T47D (cell line): ENCODE data around the gene TTC39C.
"Not testable (repeated sequence)": the region's sequence is repeated elsewhere in the genome, so short reads cannot be mapped to it uniquely, and the experiment has no call there.

ENCODE experiments used
- DNase-seq, 2 experiments: peaks; one replicate each; pipeline versions ENCODE4 v3.0.0 to v3.0.0-alpha.2; 2011 to 2012; ENCODE audit warnings: low read depth in 1 of 2, low spot score in 1 of 2
- JUND ChIP-seq: IDR thresholded peaks from 2 replicates; pipeline ENCODE4 v1.6.1; 2012; ENCODE audit warnings: low read depth
- in situ Hi-C: cut with HindIII; loops from 2 replicates; pipeline ENCODE4 v1.10.0; 2016; ENCODE audit warnings: low sequenced_read_pairs, low pct_unique_long_range_greater_than_20kb

The TTC39C gene

GRCh38 chr18:24127735-24128134 lies 113.2 kb downstream of the TTC39C start:
- TF ChIP-seq JUND = no peak
- no peak for DNase-seq
- in situ Hi-C loops = no loop called here

- DNase-seq = no peak
- no peak for TF ChIP-seq JUND
- in situ Hi-C loops = no loop called here
Observed at GRCh38 chr18:24128700-24129099, 114.1 kb downstream of the TTC39C start.

- in situ Hi-C loops = no loop called here
- no peak for TF ChIP-seq JUND
Observed at GRCh38 chr18:24130494-24130893, 115.9 kb downstream of the TTC39C start.

GRCh38 chr18:24136967-24137373 lies 122.4 kb downstream of the TTC39C start:
- in situ Hi-C loops = no loop called here
- no peak for DNase-seq
- no peak for TF ChIP-seq JUND

More at GRCh38 chr18:24130494-24130893, 115.9 kb downstream of the TTC39C start:
- no peak for DNase-seq

- no peak for DNase-seq
- in situ Hi-C loops = no loop called here
Observed at GRCh38 chr18:24138409-24138788, 123.8 kb downstream of the TTC39C start.

GRCh38 chr18:24138789-24139616 lies 124.4 kb downstream of the TTC39C start, which contains the start of gene CABYR:
CABYR (plus strand) TSS chr18:24139062; CDS start chr18:24143115, 4,053 bp downstream.
- no peak for TF ChIP-seq JUND
- peak; percentile 35 to 91 for DNase-seq
- in situ Hi-C loops = no loop called here

More at GRCh38 chr18:24138409-24138788, 123.8 kb downstream of the TTC39C start:
- no peak for TF ChIP-seq JUND

- no peak for DNase-seq
- in situ Hi-C loops = no loop called here
- TF ChIP-seq JUND = no peak
Observed at GRCh38 chr18:24140697-24141096, 126.1 kb downstream of the TTC39C start.

GRCh38 chr18:24142376-24142775 lies 127.8 kb downstream of the TTC39C start:
- no peak for TF ChIP-seq JUND
- in situ Hi-C loops = no loop called here
- no peak for DNase-seq

GRCh38 chr18:24149591-24149990 lies 135.0 kb downstream of the TTC39C start:
- DNase-seq, in situ Hi-C loops: not testable (repeated sequence)

GRCh38 chr18:24153397-24153796 lies 138.8 kb downstream of the TTC39C start:
- DNase-seq = no peak
- in situ Hi-C loops = no loop called here
- TF ChIP-seq JUND = no peak

- no peak for TF ChIP-seq JUND
- no peak for DNase-seq
- in situ Hi-C loops = no loop called here
Observed at GRCh38 chr18:24157855-24158254, 143.3 kb downstream of the TTC39C start.

GRCh38 chr18:24160086-24160485 lies 145.5 kb downstream of the TTC39C start:
- in situ Hi-C loops = no loop called here
- no peak for DNase-seq
- no peak for TF ChIP-seq JUND

GRCh38 chr18:24161304-24161703 lies 146.8 kb downstream of the TTC39C start:
- TF ChIP-seq JUND = no peak
- DNase-seq = no peak
- in situ Hi-C loops = no loop called here

- in situ Hi-C loops = no loop called here
- DNase-seq = no peak
- TF ChIP-seq JUND = no peak
Observed at GRCh38 chr18:24168496-24168895, 153.9 kb downstream of the TTC39C start.
